Neural cell (in vitro differentiated cells): ENCODE measurements around the gene CRIM1.

Source experiments
- EZH2 ChIP-seq: fragments of 200-600, 300-800 bp; shearing (Covaris generic), sonication (generic); IDR thresholded peaks from 2 replicates; pipeline ENCODE4 v1.6.1; 2014; ENCODE audit warnings: antibody characterized with exemption, low read length, borderline replicate concordance, mild to moderate bottlenecking; ENCODE audit not compliant: insufficient read depth, poor library complexity, severe bottlenecking
- RAD21 ChIP-seq: fragments of 450-650 bp; conservative IDR thresholded peaks from 2 replicates; pipeline ENCODE4 v1.6.1; 2014; ENCODE audit warnings: antibody characterized with exemption, mild to moderate bottlenecking, moderate library complexity
- TF ChIP-seq, protein P1 (sequence below): fragments of 450-650 bp; IDR thresholded peaks from 2 replicates; pipeline ENCODE4 v1.5.1; 2014; ENCODE audit warnings: antibody characterized with exemption, mild to moderate bottlenecking, moderate library complexity; ENCODE audit not compliant: poor library complexity, severe bottlenecking

DNA sequence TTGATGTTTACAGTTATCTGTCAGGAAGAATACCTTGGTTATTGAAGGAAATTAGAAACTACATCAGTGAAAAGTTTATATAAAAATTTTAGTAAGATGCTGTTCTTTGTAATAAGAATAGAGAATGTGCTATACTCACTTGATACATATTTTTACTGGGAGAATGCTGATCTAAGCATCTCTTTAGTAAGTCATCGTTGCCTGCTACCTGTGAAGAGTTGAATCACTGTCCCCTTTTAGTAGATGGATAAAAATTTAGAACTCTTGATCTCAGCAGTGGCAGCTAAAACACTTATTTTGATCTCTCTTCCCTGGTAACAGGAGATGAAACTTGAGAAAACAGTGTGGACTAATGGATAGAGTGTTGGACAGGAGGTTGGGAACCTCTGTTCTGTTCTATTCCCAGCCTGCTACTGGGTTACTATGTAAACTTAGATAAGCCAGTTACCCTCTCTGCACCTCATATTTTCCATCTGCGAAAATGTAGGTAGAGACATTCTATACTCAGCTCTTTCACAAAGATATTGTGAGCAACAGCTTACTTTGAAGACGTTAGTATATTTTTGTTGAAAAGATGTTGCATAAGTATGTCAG, 142.1 kb downstream of the CRIM1 start:
- TF ChIP-seq EZH2 (no peak), RAD21 (no peak)
- TF ChIP-seq, protein P1, sequence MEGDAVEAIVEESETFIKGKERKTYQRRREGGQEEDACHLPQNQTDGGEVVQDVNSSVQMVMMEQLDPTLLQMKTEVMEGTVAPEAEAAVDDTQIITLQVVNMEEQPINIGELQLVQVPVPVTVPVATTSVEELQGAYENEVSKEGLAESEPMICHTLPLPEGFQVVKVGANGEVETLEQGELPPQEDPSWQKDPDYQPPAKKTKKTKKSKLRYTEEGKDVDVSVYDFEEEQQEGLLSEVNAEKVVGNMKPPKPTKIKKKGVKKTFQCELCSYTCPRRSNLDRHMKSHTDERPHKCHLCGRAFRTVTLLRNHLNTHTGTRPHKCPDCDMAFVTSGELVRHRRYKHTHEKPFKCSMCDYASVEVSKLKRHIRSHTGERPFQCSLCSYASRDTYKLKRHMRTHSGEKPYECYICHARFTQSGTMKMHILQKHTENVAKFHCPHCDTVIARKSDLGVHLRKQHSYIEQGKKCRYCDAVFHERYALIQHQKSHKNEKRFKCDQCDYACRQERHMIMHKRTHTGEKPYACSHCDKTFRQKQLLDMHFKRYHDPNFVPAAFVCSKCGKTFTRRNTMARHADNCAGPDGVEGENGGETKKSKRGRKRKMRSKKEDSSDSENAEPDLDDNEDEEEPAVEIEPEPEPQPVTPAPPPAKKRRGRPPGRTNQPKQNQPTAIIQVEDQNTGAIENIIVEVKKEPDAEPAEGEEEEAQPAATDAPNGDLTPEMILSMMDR: no peak
